UCSD-AML1 (cell line): ENCODE measurements around the gene KLHL17.

ENCODE experiments used
- DNase-seq: peaks from one replicate; lab custom pipeline; 2025; ENCODE audit not compliant: unreplicated experiment; lab: John Stamatoyannopoulos, UW

KLHL17 gene

GRCh38 chr1:1013922-1014648 lies 53.7 kb downstream of the KLHL17 start:
- peak; percentile 68 for DNase-seq

GRCh38 chr1:1014799-1015681 lies 54.7 kb downstream of the KLHL17 start:
- peak; percentile 59 for DNase-seq
